ENCODE data around the gene BCAS1.

BCAS1 gene

GRCh38 chr20:54028276-54029011 lies 42.0 kb downstream of the BCAS1 start:
- FAIRE-seq (no peak), DNase-seq (ENCODE audit: insufficient read length, low spot score) (no peak)
- TF ChIP-seq, protein P1, sequence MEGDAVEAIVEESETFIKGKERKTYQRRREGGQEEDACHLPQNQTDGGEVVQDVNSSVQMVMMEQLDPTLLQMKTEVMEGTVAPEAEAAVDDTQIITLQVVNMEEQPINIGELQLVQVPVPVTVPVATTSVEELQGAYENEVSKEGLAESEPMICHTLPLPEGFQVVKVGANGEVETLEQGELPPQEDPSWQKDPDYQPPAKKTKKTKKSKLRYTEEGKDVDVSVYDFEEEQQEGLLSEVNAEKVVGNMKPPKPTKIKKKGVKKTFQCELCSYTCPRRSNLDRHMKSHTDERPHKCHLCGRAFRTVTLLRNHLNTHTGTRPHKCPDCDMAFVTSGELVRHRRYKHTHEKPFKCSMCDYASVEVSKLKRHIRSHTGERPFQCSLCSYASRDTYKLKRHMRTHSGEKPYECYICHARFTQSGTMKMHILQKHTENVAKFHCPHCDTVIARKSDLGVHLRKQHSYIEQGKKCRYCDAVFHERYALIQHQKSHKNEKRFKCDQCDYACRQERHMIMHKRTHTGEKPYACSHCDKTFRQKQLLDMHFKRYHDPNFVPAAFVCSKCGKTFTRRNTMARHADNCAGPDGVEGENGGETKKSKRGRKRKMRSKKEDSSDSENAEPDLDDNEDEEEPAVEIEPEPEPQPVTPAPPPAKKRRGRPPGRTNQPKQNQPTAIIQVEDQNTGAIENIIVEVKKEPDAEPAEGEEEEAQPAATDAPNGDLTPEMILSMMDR (IDR thresholded peaks at IDR 0.05; ENCODE audit: insufficient read depth, missing control alignments): no peak

- FAIRE-seq (no peak), DNase-seq (ENCODE audit: insufficient read length, low spot score) (no peak)
- TF ChIP-seq, protein P1 (IDR thresholded peaks at IDR 0.05; ENCODE audit: insufficient read depth, missing control alignments): no peak
These were observed 42.7 kb downstream of the BCAS1 start for GRCh38 chr20:54027704-54028103.

GRCh38 chr20:54026295-54027064 lies 43.9 kb downstream of the BCAS1 start:
- DNase-seq (ENCODE audit: insufficient read length, low spot score): no peak
- FAIRE-seq: no peak
- TF ChIP-seq, protein P1 (IDR thresholded peaks at IDR 0.05; ENCODE audit: insufficient read depth, missing control alignments): no peak

GRCh38 chr20:54025251-54025771 lies 45.1 kb downstream of the BCAS1 start:
- FAIRE-seq: no peak
- DNase-seq (ENCODE audit: insufficient read length, low spot score): no peak

GRCh38 chr20:54023406-54023805 lies 47.0 kb downstream of the BCAS1 start:
- FAIRE-seq (no peak), DNase-seq (ENCODE audit: insufficient read length, low spot score) (no peak)
- TF ChIP-seq, protein P1 (IDR thresholded peaks at IDR 0.05; ENCODE audit: insufficient read depth, missing control alignments): no peak

More at GRCh38 chr20:54025251-54025771, 45.1 kb downstream of the BCAS1 start:
- TF ChIP-seq, protein P1 (IDR thresholded peaks at IDR 0.05; ENCODE audit: insufficient read depth, missing control alignments): no peak

GRCh38 chr20:54021446-54022235 lies 48.8 kb downstream of the BCAS1 start:
- TF ChIP-seq, protein P1 (IDR thresholded peaks at IDR 0.05; ENCODE audit: insufficient read depth, missing control alignments): no peak
- no peak for FAIRE-seq
- DNase-seq (ENCODE audit: insufficient read length, low spot score): no peak
